NCI-H1105 (cell line): Measurements from ENCODE around the gene ROBO1.
"Not testable (repeated sequence)": the region's sequence is repeated elsewhere in the genome, so short reads cannot be mapped to it uniquely, and the experiment has no call there.

Experiments
- DNase-seq: peaks from one replicate; lab custom pipeline; 2025; lab: John Stamatoyannopoulos, UW

Gene ROBO1

DNA sequence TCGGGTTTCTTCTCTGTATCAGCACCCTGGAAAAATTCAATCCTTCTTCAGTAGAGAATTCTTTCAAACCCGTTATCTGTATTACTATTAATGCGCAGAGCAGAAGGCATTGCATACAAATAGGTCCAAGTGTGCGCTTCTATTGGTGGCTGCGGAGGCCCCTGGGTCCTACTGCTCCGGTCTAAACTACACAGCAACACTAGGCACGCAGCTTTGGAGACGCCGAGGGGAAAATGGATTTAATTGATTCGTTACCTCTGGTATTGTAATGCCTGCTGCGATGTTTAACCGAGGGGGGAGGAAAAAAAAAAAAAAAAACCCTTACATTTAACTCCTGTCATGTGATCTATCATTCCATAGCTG, at the start of gene ROBO1:
Gene ROBO1, minus strand, starts transcription at position 94 of the 363 bp plus-strand sequence.
- no peak for DNase-seq

GRCh38 chr3:79817224-79817623, 49.4 kb upstream of the ROBO1 start:
- no peak for DNase-seq

DNA sequence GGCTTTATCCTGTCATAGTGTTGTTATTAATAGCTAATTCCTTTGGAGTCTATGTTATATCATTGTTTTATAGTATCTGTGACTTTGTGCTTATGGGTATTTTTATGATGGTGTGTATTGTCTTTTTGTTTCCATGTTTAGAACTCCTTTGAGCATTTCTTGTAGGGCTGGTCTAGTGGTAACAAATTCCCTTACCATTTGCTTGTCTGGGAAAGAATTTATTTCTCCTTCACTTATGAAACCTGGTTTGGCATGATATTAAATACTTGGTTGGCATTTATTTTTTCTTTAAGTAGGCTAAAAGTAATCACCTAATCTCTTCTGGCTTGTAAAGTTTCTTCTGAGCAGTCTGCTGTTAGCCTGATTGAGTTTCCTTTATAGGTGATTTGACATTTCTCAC, 47.7 kb upstream of the ROBO1 start:
- no peak for DNase-seq

GRCh38 chr3:79810581-79810980, 42.8 kb upstream of the ROBO1 start:
- no peak for DNase-seq

- DNase-seq, result no peak
Observed at GRCh38 chr3:79810092-79810491, 42.3 kb upstream of the ROBO1 start.

- DNase-seq, result no peak
Observed at GRCh38 chr3:79809106-79809505, 41.3 kb upstream of the ROBO1 start.

GRCh38 chr3:79808515-79808914, 40.7 kb upstream of the ROBO1 start:
- no peak for DNase-seq

GRCh38 chr3:79790177-79790576, 22.4 kb upstream of the ROBO1 start:
- DNase-seq, result not testable (repeated sequence)

DNA sequence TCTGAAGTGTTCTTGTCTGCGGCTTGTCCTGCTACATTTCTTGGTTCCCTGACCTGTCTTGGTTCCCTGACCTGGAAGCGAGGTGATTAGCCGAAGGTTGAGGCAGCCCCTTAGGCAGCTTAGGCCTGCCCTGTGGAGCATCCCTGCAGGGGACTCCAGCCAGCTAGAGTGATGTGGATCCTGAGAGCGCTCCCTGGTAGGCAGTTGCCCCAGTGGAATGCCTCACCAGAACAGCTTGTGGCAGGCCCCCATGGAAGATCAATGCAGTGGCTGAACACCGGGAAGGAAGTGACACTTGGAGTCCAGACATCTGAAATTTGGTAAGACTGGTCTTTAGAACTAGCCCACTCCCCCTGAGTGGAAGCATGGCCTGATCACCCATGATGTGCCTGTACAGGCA, 5.5 kb upstream of the ROBO1 start:
- no peak for DNase-seq

DNA sequence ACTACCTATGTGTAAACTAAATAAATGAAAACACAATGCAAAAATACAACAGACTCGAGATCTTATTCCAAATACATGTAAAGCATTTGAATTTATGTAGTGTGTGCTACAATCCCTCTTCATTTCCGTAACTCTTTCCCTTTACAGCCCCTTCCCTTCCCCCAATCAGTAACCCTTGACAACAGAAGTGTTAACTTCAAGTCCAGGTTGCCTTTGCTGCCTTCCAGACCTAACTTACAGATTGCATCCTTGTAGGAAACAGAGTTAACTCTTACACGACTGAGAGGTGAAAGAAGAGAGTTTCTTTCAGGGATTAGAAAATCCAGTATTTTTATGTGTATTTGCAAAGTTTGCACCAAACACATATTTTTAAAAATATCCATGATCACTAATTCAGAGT, 1.4 kb upstream of the ROBO1 start:
- DNase-seq, result no peak

- no peak for DNase-seq
Observed at GRCh38 chr3:79767194-79767904, 449 bp downstream of the ROBO1 start.

GRCh38 chr3:79766496-79767193, 1.2 kb downstream of the ROBO1 start:
- no peak for DNase-seq

DNA sequence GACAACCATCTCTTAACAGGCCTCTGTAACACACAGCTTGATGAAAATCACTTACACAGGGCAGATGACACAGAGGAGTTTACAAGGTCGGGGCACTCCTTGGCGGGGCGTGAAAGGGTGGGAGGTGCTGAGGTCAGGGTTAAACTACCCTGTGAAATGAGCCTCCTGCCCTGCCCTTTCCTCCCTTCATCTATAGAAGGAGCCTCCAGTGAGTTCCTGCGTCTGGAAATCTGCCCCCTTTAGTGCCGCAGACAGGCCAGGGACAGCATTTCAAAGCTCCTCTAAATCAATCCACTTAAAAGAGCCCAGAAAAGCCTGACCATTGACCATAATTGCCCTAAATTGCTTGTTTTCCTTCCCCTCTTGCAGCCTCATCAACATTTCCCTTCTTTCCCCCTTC, 1.9 kb downstream of the ROBO1 start:
- no peak for DNase-seq

GRCh38 chr3:79761441-79761840, 6.4 kb downstream of the ROBO1 start:
- DNase-seq, result no peak

GRCh38 chr3:79751703-79752102, 16.1 kb downstream of the ROBO1 start:
- peak; percentile 40 for DNase-seq

GRCh38 chr3:79737530-79737929, 30.3 kb downstream of the ROBO1 start:
- no peak for DNase-seq

GRCh38 chr3:79729096-79729495, 38.7 kb downstream of the ROBO1 start:
- DNase-seq, result no peak

DNA sequence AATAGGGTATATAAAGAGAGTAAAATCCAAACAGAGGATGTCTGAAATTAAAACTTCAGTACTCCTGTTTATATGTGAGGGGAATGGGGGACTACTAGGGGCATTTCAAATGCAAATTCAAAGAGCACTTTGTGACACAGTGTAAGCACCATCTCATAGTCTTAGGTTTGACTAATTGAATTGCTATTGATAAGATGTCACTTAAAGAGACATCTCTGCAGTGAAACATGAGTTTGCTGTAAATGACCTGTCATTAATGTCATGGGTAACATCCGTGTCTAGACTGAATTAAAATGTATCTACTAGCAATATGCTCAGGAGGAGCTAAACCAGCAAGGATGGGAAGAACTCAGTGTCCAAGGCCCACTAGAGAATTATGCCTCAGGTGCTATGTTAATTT, 41.0 kb downstream of the ROBO1 start:
- DNase-seq, result no peak

GRCh38 chr3:79724206-79724605, 43.6 kb downstream of the ROBO1 start:
- DNase-seq, result no peak

DNA sequence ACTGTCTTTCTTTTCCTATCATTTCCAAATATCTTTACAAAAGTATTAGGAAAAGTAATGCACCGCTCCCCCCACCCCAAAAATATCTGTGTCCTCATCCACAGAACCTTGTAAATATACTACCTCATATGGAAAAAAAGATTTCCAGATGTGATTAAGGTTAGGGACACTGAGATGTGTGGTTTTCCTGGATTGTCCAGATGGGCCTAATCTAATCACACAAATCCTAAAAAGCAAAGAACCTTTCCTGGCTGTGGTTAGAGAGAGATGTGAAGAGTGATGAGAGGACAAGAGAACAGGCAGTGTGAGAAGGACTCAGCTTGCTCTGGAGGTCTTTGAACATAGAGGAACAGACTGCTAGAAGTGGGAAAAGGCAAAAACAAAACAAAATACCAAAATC, 77.7 kb downstream of the ROBO1 start:
- DNase-seq, result no peak

DNA sequence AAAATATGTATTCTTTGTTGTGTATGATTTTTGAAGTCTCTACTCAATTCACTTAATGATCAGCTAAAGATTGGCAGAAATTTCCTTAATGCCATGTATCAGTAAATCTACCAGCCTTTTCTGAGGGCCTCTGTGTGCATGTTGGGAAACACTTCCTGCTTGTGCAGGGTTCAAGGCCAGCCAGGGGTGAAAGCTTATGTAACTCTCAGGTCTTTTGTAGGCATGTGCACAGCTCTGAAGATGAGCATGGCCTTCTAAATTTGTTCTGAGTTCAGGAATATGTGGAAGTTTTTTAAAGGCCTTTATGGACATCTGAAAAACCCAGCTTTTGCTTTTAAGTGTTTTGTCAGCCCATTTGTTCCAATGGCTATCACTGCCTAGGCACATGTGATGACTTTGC, 82.7 kb downstream of the ROBO1 start:
- DNase-seq, result no peak

GRCh38 chr3:79684041-79684440, 83.8 kb downstream of the ROBO1 start:
- DNase-seq, result no peak

DNA sequence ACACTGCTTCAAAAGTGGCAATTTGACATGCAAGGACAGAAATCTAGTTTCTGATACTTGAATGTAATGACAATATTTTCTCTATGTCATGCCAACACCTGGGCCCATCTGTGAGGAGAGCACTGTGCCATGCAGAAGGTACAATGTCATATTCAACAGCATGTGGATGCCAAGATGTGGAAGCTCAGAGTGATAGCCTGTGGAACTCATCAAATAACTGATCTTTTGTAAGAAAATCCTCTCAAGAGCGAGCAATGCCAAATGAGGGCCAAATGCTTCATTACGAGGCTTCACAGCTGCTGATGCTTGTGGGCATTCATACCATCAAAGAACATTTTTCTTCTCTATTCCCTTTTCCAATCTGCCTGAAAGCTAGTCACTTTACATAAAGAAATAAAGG, 95.1 kb downstream of the ROBO1 start:
- DNase-seq, result no peak

DNA sequence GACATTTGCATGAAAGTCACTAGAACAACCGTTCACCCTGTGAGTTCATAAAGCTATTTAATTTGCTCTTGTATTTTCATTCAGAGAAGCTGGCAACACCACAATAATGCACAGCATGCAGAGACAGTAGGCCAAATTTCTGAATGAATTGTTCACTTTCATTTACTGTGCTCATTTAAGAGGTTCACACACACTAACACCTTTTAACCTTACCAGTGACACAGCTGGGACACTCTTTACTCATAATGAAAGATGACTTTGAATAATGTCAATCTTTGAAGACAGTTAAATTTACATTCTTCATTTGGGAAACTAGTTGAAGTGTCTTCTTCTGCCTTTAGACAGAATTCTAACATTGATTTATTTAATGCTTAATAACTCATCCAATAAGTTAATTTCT, 95.7 kb downstream of the ROBO1 start:
- no peak for DNase-seq
